HCT116 (cell line): ENCODE results near the gene ZNF620.

Experiments
- CEBPB ChIP-seq: IDR thresholded peaks from 2 replicates; pipeline ENCODE4 v1.6.1; 2012; ENCODE audit warnings: low read depth
- CTCF ChIP-seq, 3 experiments: fragments of 200-600 bp in 1 of 3; sonication (generic) in 1 of 3; IDR thresholded peaks in 2 of 3; conservative IDR thresholded peaks in 1 of 3; 2 replicates each; pipeline ENCODE4 v1.5.1; 2012 to 2017; ENCODE audit warnings: low read depth in 2 of 3, low read length in 2 of 3, antibody characterized with exemption in 1 of 3, borderline replicate concordance in 1 of 3, control low read depth in 1 of 3, mild to moderate bottlenecking in 1 of 3, mixed read lengths in 1 of 3, mixed run types in 1 of 3, moderate library complexity in 1 of 3; ENCODE audit not compliant: insufficient read depth in 1 of 3
- EZH2 ChIP-seq: fragments of 200-600 bp; sonication (generic); IDR thresholded peaks from 2 replicates; pipeline ENCODE4 v1.6.1; 2017; ENCODE audit warnings: antibody characterized with exemption, mixed run types
- EZH2phosphoT487 ChIP-seq: fragments of 200-600 bp; IDR thresholded peaks from 2 replicates; pipeline ENCODE4 v1.6.1; 2018; ENCODE audit warnings: antibody characterized with exemption, borderline replicate concordance
- MAX ChIP-seq: IDR thresholded peaks from 2 replicates; pipeline ENCODE4 v1.6.1; 2012
- POLR2AphosphoS5 ChIP-seq: IDR thresholded peaks from 2 replicates; pipeline ENCODE4 v1.6.1; 2011; ENCODE audit warnings: mild to moderate bottlenecking, low read depth, low read length, moderate library complexity
- RAD21 ChIP-seq: IDR thresholded peaks from 2 replicates; pipeline ENCODE4 v1.6.1; 2012; ENCODE audit warnings: low read depth, mild to moderate bottlenecking
- SIN3A ChIP-seq: IDR thresholded peaks from 2 replicates; pipeline ENCODE4 v1.6.1; 2012; ENCODE audit warnings: low read depth
- ZNF274 ChIP-seq: fragments of 200-500 bp; sonication (Bioruptor generic); IDR thresholded peaks from 2 replicates; pipeline ENCODE4 v1.6.1; 2014; ENCODE audit warnings: mild to moderate bottlenecking, low read depth, low read length, inconsistent platforms
- TF ChIP-seq, protein P1 (sequence below): IDR thresholded peaks from 2 replicates; pipeline ENCODE4 v1.6.1; 2012; ENCODE audit warnings: low read depth

DNA sequence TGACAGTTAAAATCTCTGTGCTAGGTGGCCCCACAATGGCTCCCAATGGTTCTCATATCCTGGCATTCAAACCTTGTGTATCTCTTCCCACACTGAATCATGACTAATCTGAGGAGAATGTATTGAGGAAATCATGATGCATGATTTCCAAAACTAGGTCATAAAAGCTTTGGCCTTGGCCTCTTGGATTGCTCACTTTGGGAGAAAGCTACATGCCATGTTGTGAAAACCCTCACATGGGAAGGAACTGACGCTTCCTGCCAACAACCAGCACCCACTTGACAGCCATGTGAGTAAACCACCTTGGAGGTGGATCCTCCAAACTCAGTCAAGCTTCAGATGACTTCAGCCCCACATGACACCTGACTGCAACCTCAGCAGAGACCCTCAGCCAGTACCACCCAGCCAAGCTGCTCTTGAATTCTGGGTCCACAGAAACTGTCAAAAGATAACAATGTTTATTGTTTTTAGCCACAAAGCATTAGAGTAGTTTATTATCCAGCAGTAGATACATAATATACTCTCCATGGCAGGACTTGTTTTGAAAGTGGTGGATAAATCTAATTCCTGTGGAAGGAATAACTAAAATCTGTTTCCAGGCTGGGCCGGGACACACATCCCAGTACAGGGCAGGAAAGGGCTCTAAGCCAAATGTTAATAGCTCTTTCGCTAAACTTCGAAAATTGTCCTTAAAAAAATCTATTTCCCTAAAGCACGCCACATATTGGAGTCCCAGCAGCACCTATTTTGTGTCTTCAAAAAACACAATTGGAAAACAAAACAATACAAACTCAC is 1.0 kb upstream of the ZNF620 start:
- TF ChIP-seq MAX (peak; percentile 72), CTCF (IDR thresholded peaks at IDR 0.05 in 2 of 3, conservative IDR thresholded peaks at IDR 0.05 in 1 of 3; ENCODE audit: borderline replicate concordance in 1 of 3, insufficient read depth in 1 of 3, low read depth in 2 of 3, low read length in 2 of 3) (no peak), EZH2 (no peak), CEBPB (peak; percentile 67), ZNF274 (no peak), EZH2phosphoT487 (no peak), RAD21 (0 out of 2 replicates have a peak, but pooled peaks have one; percentile 10), SIN3A (peak; percentile 53; the same call in 1 of the 2 replicates), POLR2AphosphoS5 (peak; percentile 30; the same call in 1 of the 2 replicates)
- TF ChIP-seq, protein P1, sequence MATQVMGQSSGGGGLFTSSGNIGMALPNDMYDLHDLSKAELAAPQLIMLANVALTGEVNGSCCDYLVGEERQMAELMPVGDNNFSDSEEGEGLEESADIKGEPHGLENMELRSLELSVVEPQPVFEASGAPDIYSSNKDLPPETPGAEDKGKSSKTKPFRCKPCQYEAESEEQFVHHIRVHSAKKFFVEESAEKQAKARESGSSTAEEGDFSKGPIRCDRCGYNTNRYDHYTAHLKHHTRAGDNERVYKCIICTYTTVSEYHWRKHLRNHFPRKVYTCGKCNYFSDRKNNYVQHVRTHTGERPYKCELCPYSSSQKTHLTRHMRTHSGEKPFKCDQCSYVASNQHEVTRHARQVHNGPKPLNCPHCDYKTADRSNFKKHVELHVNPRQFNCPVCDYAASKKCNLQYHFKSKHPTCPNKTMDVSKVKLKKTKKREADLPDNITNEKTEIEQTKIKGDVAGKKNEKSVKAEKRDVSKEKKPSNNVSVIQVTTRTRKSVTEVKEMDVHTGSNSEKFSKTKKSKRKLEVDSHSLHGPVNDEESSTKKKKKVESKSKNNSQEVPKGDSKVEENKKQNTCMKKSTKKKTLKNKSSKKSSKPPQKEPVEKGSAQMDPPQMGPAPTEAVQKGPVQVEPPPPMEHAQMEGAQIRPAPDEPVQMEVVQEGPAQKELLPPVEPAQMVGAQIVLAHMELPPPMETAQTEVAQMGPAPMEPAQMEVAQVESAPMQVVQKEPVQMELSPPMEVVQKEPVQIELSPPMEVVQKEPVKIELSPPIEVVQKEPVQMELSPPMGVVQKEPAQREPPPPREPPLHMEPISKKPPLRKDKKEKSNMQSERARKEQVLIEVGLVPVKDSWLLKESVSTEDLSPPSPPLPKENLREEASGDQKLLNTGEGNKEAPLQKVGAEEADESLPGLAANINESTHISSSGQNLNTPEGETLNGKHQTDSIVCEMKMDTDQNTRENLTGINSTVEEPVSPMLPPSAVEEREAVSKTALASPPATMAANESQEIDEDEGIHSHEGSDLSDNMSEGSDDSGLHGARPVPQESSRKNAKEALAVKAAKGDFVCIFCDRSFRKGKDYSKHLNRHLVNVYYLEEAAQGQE, result no peak
